ENCODE results near the gene RFX5.

Gene RFX5

GRCh38 chr1:151346769-151347522, at the start of gene RFX5:
Gene RFX5 (minus strand): TSS chr1:151347252. CDS start chr1:151346320, 932 bp downstream.
- Histone ChIP-seq H3K9me3 (ENCODE audit: control insufficient read depth, insufficient read depth, low read depth, low read length) (no peaks in the 10 kb centered on the region), H3K4me1 (ENCODE audit: control insufficient read depth, insufficient read depth, low read length) (no peaks in the 10 kb centered on the region), H3K36me3 (ENCODE audit: control insufficient read depth in 2 of 2, insufficient read depth in 1 of 2, low read length in 2 of 2) (peaks cover 3 to 39% of the 10 kb centered on the region in 2 experiments; a peak in 2 of 3 replicates), H3K4me3 (ENCODE audit: low read depth, low read length) (peak within 1 kb of the TSS; percentile 64), H3K27ac (ENCODE audit: extremely low read depth, low read depth, low read length) (peak within 1 kb of the TSS; percentile 94)
- ChIA-PET POLR2A (interaction anchor here (0.6 kb wide), 1 partner anchor 93 kb away, joined by 3 read pairs; the partner anchor contains the start of gene PSMD4), CTCF (interaction anchor here (1.2 kb wide), 1 partner anchor 10 kb away, joined by 5 read pairs; no protein-coding TSS in a partner anchor)
- TF ChIP-seq WT1 (tag by site-specific recombination; IDR thresholded peaks at IDR 0.05) (peak; percentile 64; the same call in 1 of the 2 replicates), PRDM1 (tag by site-specific recombination; IDR thresholded peaks at IDR 0.05) (peak; percentile 40), ZNF354C (tag by site-specific recombination; IDR thresholded peaks at IDR 0.05; ENCODE audit: borderline replicate concordance, low read depth) (no peak), ZNF398 (tag by site-specific recombination; IDR thresholded peaks at IDR 0.05) (peak; percentile 99), SP2 (tag by site-specific recombination; IDR thresholded peaks at IDR 0.05) (peak; percentile 79), ZBTB8A (tag by site-specific recombination; IDR thresholded peaks at IDR 0.05) (peak; percentile 84), ZBTB20 (tag by site-specific recombination; IDR thresholded peaks at IDR 0.05) (peak; percentile 88), ZNF366 (tag by site-specific recombination; conservative IDR thresholded peaks at IDR 0.05) (peak; percentile 81), ZSCAN30 (tag by site-specific recombination; IDR thresholded peaks at IDR 0.05) (0 out of 2 replicates have a peak, but pooled peaks have one; percentile 37), ZNF133 (tag by site-specific recombination; IDR thresholded peaks at IDR 0.05) (no peak), KLF8 (tag by site-specific recombination; IDR thresholded peaks at IDR 0.05) (peak; percentile 64), ZFP3 (tag by site-specific recombination; IDR thresholded peaks at IDR 0.05; ENCODE audit: low read depth) (no peak), ZIC2 (tag by site-specific recombination; IDR thresholded peaks at IDR 0.05) (peak; percentile 60), YY1 (tag by site-specific recombination; IDR thresholded peaks at IDR 0.05) (no peak), ZNF792 (tag by site-specific recombination; IDR thresholded peaks at IDR 0.05) (0 out of 2 replicates have a peak, but pooled peaks have one; percentile 52), IKZF3 (tag by site-specific recombination; IDR thresholded peaks at IDR 0.05) (peak; percentile 78), ZNF558 (tag by site-specific recombination; IDR thresholded peaks at IDR 0.05) (0 out of 2 replicates have a peak, but pooled peaks have one; percentile 30), EGR2 (tag by site-specific recombination; IDR thresholded peaks at IDR 0.05; ENCODE audit: low read depth) (peak; percentile 93), ZBTB26 (tag by site-specific recombination; optimal IDR thresholded peaks at IDR 0.05) (peak; percentile 82), ZNF843 (tag by site-specific recombination; IDR thresholded peaks at IDR 0.05) (peak; percentile 41; the same call in 1 of the 2 replicates), ZBTB48 (tag by site-specific recombination; IDR thresholded peaks at IDR 0.05) (peak; percentile 65; the same call in 1 of the 2 replicates), ZNF791 (tag by site-specific recombination; IDR thresholded peaks at IDR 0.05) (no peak), ZNF580 (tag by site-specific recombination; IDR thresholded peaks at IDR 0.05) (peak; percentile 59)
- TF ChIP-seq, protein P1, sequence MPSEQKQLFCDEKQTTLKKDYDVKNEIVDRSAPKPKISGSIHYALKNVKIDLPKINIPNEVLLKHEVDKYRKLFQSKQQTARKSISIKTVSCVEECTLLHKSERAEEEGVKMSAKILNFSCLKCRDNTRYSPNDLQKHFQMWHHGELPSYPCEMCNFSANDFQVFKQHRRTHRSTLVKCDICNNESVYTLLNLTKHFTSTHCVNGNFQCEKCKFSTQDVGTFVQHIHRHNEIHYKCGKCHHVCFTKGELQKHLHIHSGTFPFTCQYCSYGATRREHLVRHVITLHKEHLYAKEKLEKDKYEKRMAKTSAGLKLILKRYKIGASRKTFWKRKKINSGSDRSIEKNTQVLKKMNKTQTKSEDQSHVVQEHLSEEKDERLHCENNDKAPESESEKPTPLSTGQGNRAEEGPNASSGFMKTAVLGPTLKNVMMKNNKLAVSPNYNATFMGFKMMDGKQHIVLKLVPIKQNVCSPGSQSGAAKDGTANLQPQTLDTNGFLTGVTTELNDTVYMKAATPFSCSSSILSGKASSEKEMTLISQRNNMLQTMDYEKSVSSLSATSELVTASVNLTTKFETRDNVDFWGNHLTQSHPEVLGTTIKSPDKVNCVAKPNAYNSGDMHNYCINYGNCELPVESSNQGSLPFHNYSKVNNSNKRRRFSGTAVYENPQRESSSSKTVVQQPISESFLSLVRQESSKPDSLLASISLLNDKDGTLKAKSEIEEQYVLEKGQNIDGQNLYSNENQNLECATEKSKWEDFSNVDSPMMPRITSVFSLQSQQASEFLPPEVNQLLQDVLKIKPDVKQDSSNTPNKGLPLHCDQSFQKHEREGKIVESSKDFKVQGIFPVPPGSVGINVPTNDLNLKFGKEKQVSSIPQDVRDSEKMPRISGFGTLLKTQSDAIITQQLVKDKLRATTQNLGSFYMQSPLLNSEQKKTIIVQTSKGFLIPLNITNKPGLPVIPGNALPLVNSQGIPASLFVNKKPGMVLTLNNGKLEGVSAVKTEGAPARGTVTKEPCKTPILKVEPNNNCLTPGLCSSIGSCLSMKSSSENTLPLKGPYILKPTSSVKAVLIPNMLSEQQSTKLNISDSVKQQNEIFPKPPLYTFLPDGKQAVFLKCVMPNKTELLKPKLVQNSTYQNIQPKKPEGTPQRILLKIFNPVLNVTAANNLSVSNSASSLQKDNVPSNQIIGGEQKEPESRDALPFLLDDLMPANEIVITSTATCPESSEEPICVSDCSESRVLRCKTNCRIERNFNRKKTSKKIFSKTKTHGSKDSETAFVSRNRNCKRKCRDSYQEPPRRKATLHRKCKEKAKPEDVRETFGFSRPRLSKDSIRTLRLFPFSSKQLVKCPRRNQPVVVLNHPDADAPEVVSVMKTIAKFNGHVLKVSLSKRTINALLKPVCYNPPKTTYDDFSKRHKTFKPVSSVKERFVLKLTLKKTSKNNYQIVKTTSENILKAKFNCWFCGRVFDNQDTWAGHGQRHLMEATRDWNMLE (tag by site-specific recombination; conservative IDR thresholded peaks at IDR 0.05; ENCODE audit: low read depth) = peak; percentile 35
- TF ChIP-seq, protein P2, sequence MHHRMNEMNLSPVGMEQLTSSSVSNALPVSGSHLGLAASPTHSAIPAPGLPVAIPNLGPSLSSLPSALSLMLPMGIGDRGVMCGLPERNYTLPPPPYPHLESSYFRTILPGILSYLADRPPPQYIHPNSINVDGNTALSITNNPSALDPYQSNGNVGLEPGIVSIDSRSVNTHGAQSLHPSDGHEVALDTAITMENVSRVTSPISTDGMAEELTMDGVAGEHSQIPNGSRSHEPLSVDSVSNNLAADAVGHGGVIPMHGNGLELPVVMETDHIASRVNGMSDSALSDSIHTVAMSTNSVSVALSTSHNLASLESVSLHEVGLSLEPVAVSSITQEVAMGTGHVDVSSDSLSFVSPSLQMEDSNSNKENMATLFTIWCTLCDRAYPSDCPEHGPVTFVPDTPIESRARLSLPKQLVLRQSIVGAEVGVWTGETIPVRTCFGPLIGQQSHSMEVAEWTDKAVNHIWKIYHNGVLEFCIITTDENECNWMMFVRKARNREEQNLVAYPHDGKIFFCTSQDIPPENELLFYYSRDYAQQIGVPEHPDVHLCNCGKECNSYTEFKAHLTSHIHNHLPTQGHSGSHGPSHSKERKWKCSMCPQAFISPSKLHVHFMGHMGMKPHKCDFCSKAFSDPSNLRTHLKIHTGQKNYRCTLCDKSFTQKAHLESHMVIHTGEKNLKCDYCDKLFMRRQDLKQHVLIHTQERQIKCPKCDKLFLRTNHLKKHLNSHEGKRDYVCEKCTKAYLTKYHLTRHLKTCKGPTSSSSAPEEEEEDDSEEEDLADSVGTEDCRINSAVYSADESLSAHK (tag by site-specific recombination; IDR thresholded peaks at IDR 0.05) = peak; percentile 81
